ENCODE results near the gene MITD1.
"Not testable (repeated sequence)": the region's sequence is repeated elsewhere in the genome, so short reads cannot be mapped to it uniquely, and the experiment has no call there.

The MITD1 gene

GRCh38 chr2:99180755-99181623 lies at the start of gene MITD1, which contains the start of gene MRPL30:
Gene MITD1 (minus strand): TSS chr2:99181058. CDS start chr2:99180981, 77 bp downstream.
Gene MRPL30 (plus strand): TSS chr2:99181184. CDS start chr2:99186204, 5,020 bp downstream.
- DNase-seq: peak; percentile 84 to 90

- DNase-seq: no peak
These were observed 37.2 kb upstream of the MITD1 start for GRCh38 chr2:99217929-99218501.

GRCh38 chr2:99216096-99216495 lies 35.2 kb upstream of the MITD1 start:
- DNase-seq: no peak

GRCh38 chr2:99205491-99205890 lies 24.6 kb upstream of the MITD1 start:
- no peak for DNase-seq

GRCh38 chr2:99201959-99202678 lies 21.3 kb upstream of the MITD1 start:
- no peak for DNase-seq

- no peak for DNase-seq
These were observed 19.4 kb upstream of the MITD1 start for GRCh38 chr2:99200076-99200800.

- no peak for DNase-seq
These were observed 17.4 kb upstream of the MITD1 start for GRCh38 chr2:99198103-99198841.

- not testable (repeated sequence) for DNase-seq
These were observed 11.5 kb upstream of the MITD1 start for GRCh38 chr2:99192364-99192763.

- no peak for DNase-seq
These were observed 9.7 kb upstream of the MITD1 start for GRCh38 chr2:99190548-99190947.

- DNase-seq: no peak
These were observed 7.5 kb upstream of the MITD1 start for GRCh38 chr2:99188357-99188756.

GRCh38 chr2:99187011-99187410 lies 6.2 kb upstream of the MITD1 start:
- DNase-seq: no peak

GRCh38 chr2:99184811-99185210 lies 4.0 kb upstream of the MITD1 start:
- no peak for DNase-seq

- DNase-seq: no peak
These were observed 2.2 kb upstream of the MITD1 start for GRCh38 chr2:99183025-99183424.

- DNase-seq: no peak
These were observed 754 bp upstream of the MITD1 start for GRCh38 chr2:99181624-99182000.

- no peak for DNase-seq
These were observed 9.3 kb downstream of the MITD1 start for GRCh38 chr2:99171377-99172140.

- DNase-seq: no peak
These were observed 11.3 kb downstream of the MITD1 start for GRCh38 chr2:99169534-99169933.

GRCh38 chr2:99166218-99166617 lies 14.6 kb downstream of the MITD1 start:
- no peak for DNase-seq

GRCh38 chr2:99159594-99159993 lies 21.3 kb downstream of the MITD1 start:
- DNase-seq: no peak

- DNase-seq: no peak
These were observed 22.3 kb downstream of the MITD1 start for GRCh38 chr2:99158599-99158998.

- no peak for DNase-seq
These were observed 24.0 kb downstream of the MITD1 start for GRCh38 chr2:99156891-99157290.

Measured in activated CD4-positive, alpha-beta T cell treated with anti-CD3 and anti-CD28 coated beads, Interleukin-2, amount 50 U/mL, for 48 hours (primary cell).